ENCODE data around the gene ATP1A3.
"Not testable (repeated sequence)": the region's sequence is repeated elsewhere in the genome, so short reads cannot be mapped to it uniquely, and the experiment has no call there.

ATP1A3 gene

GRCh38 chr19:42010245-42011126 is 16.5 kb upstream of the ATP1A3 start:
- DNase-seq (ENCODE audit: low spot score) = no peak

GRCh38 chr19:42006569-42006968 is 12.5 kb upstream of the ATP1A3 start:
- no peak for DNase-seq (ENCODE audit: low spot score)

GRCh38 chr19:42005504-42005903 is 11.5 kb upstream of the ATP1A3 start:
- DNase-seq (ENCODE audit: low spot score) = no peak

GRCh38 chr19:42003506-42004294 is 9.7 kb upstream of the ATP1A3 start:
- DNase-seq (ENCODE audit: low spot score) = no peak

GRCh38 chr19:41999878-42000208 is 5.8 kb upstream of the ATP1A3 start:
- DNase-seq (ENCODE audit: low spot score) = no peak

GRCh38 chr19:41999071-41999877 is 5.2 kb upstream of the ATP1A3 start:
- DNase-seq (ENCODE audit: low spot score) = no peak

- peak; percentile 34 for DNase-seq (ENCODE audit: low spot score)
These were observed 4.4 kb upstream of the ATP1A3 start for GRCh38 chr19:41998246-41999020.

- no peak for DNase-seq (ENCODE audit: low spot score)
These were observed 3.8 kb upstream of the ATP1A3 start for GRCh38 chr19:41997851-41998229.

GRCh38 chr19:41997121-41997850 is 3.3 kb upstream of the ATP1A3 start:
- no peak for DNase-seq (ENCODE audit: low spot score)

GRCh38 chr19:41995959-41996797 is 2.1 kb upstream of the ATP1A3 start:
- DNase-seq (ENCODE audit: low spot score) = no peak

GRCh38 chr19:41994994-41995958 is 1.2 kb upstream of the ATP1A3 start:
- no peak for DNase-seq (ENCODE audit: low spot score)

- no peak for DNase-seq (ENCODE audit: low spot score)
These were observed 516 bp upstream of the ATP1A3 start for GRCh38 chr19:41994521-41994971.

GRCh38 chr19:41991925-41992569 is 2.0 kb downstream of the ATP1A3 start:
- DNase-seq (ENCODE audit: low spot score) = not testable (repeated sequence)

- DNase-seq (ENCODE audit: low spot score) = no peak
These were observed 3.0 kb downstream of the ATP1A3 start for GRCh38 chr19:41991025-41991424.

- DNase-seq (ENCODE audit: low spot score) = no peak
These were observed 3.4 kb downstream of the ATP1A3 start for GRCh38 chr19:41990615-41991014.

GRCh38 chr19:41990028-41990427 is 4.0 kb downstream of the ATP1A3 start:
- DNase-seq (ENCODE audit: low spot score) = no peak

GRCh38 chr19:41988947-41989346 is 5.1 kb downstream of the ATP1A3 start:
- no peak for DNase-seq (ENCODE audit: low spot score)

GRCh38 chr19:41987141-41987860 is 6.7 kb downstream of the ATP1A3 start:
- no peak for DNase-seq (ENCODE audit: low spot score)
